Fibroblast of lung (primary cell): ENCODE results near the gene PPME1. TPM values are rescaled to one million over a fixed set of nuclear protein-coding genes. Genes with fewer than 3 reads are reported as not detected.

Experiments
- DNase-seq, 2 donors: peaks; one replicate each; pipeline versions ENCODE4 v3.0.0 to v3.0.0-alpha.2; 2010; ENCODE audit warnings: low read depth in 2 of 2
- H2AFZ ChIP-seq: 2 replicates; pipeline ENCODE4 v1.5.1; 2012; ENCODE audit warnings: low read length, control low read depth, inconsistent platforms
- H3K27ac ChIP-seq: 2 replicates; pipeline ENCODE4 v1.5.1; 2011; ENCODE audit warnings: low read length, control low read depth; ENCODE audit not compliant: insufficient read depth
- H3K27me3 ChIP-seq: 2 replicates; pipeline ENCODE4 v1.5.1; 2011; ENCODE audit warnings: mild to moderate bottlenecking, low read length; ENCODE audit not compliant: control insufficient read depth, insufficient read depth
- H3K36me3 ChIP-seq: 2 replicates; pipeline ENCODE4 v1.5.1; 2011; ENCODE audit warnings: low read length; ENCODE audit not compliant: control insufficient read depth, insufficient read depth
- H3K4me1 ChIP-seq: 2 replicates; pipeline ENCODE4 v1.5.1; 2011; ENCODE audit warnings: low read length; ENCODE audit not compliant: control insufficient read depth, insufficient read depth; ENCODE audit errors: extremely low read depth
- H3K4me2 ChIP-seq: 2 replicates; pipeline ENCODE4 v1.5.1; 2011; ENCODE audit warnings: low read length, control low read depth; ENCODE audit not compliant: insufficient read depth; ENCODE audit errors: extremely low read depth
- H3K4me3 ChIP-seq, 4 experiments: fragments of 200-600 bp in 1 of 4; sonication (generic) in 1 of 4; replicated peaks in 1 of 4; 2 replicates each; pipeline ENCODE4 v1.5.1; 2011 to 2016; ENCODE audit warnings: low read length in 4 of 4, low read depth in 3 of 4, mild to moderate bottlenecking in 3 of 4, control low read depth in 2 of 4, inconsistent platforms in 1 of 4, mixed read lengths in 1 of 4; ENCODE audit not compliant: insufficient read depth in 1 of 4; ENCODE audit errors: control extremely low read depth in 1 of 4
- H3K79me2 ChIP-seq: 2 replicates; pipeline ENCODE4 v1.5.1; 2012; ENCODE audit warnings: mild to moderate bottlenecking, low read length, inconsistent platforms; ENCODE audit not compliant: control insufficient read depth, insufficient read depth
- H3K9ac ChIP-seq: 2 replicates; pipeline ENCODE4 v1.5.1; 2011; ENCODE audit warnings: mild to moderate bottlenecking, low read length, control low read depth; ENCODE audit not compliant: insufficient read depth
- H3K9me3 ChIP-seq: 2 replicates; pipeline ENCODE4 v1.5.1; 2012; ENCODE audit warnings: low read depth, low read length; ENCODE audit not compliant: control insufficient read depth, insufficient read depth
- H4K20me1 ChIP-seq: 2 replicates; pipeline ENCODE4 v1.5.1; 2011; ENCODE audit warnings: low read length; ENCODE audit not compliant: control insufficient read depth, insufficient read depth; ENCODE audit errors: extremely low read depth
- CTCF ChIP-seq, 2 donors: IDR thresholded peaks in 1 of 2; conservative IDR thresholded peaks in 1 of 2; 1 replicate in 1 of 2; 2 replicates in 1 of 2; pipeline ENCODE4 v1.5.1; 2011 to 2012; ENCODE audit warnings: low read length in 2 of 2, control low read depth in 1 of 2, inconsistent platforms in 1 of 2, low read depth in 1 of 2, mild to moderate bottlenecking in 1 of 2
- EZH2 ChIP-seq: IDR thresholded peaks from 2 replicates; pipeline ENCODE4 v1.5.1; 2012; ENCODE audit warnings: low read length, control low read depth, mild to moderate bottlenecking; ENCODE audit errors: missing control alignments
- polyA plus RNA-seq, 2 donors: library from polyadenylated mRNA; depleted of rRNA in 1 of 2; stranded (reverse) in 1 of 2; unstranded in 1 of 2; fragments of >200 nt; gene quantifications; 2 replicates each; pipeline ENCODE4 v1.2.1, GENCODE V29; 2011 to 2012; ENCODE audit warnings: missing spikeins in 1 of 2
- total RNA-seq: library from RNA; depleted of rRNA; stranded (reverse); fragments of >200 nt; gene quantifications from 2 replicates; pipeline ENCODE4 v1.2.1, GENCODE V29; 2014

Gene PPME1
- total and polyA plus RNA-seq, 2 donors (not counting 1 experiment from before 2014, with no cell fraction given), result 35.3 to 38.8 TPM

- DNase-seq, result no peak
- H3K9me3 ChIP-seq, result no peaks in the 10 kb centered on the region
- TF ChIP-seq CTCF (conservative IDR thresholded peaks at IDR 0.05 in 1 of 2, IDR thresholded peaks at IDR 0.05 in 1 of 2; ENCODE audit: low read depth in 1 of 2, low read length in 2 of 2), result no peak
- no peak for TF ChIP-seq EZH2
- no peaks in the 10 kb centered on the region for H3K79me2 ChIP-seq
- H3K36me3 ChIP-seq, result no peaks in the 10 kb centered on the region
- H3K4me2 ChIP-seq, result no peak overlapping the region
- H3K9ac ChIP-seq, result no peak overlapping the region
- H3K27ac ChIP-seq, result no peak overlapping the region
- H4K20me1 ChIP-seq, result no peaks in the 10 kb centered on the region
- H3K4me1 ChIP-seq, result no peaks in the 10 kb centered on the region
- H2AFZ ChIP-seq, result no peak overlapping the region
- H3K27me3 ChIP-seq, result no peaks in the 10 kb centered on the region
- no peak overlapping the region for H3K4me3 ChIP-seq
Measured at GRCh38 chr11:74226907-74227306, 55.8 kb downstream of the PPME1 start.

GRCh38 chr11:74232311-74232950 lies 61.3 kb downstream of the PPME1 start:
- Histone ChIP-seq H3K9ac (no peak overlapping the region), H3K79me2 (no peaks in the 10 kb centered on the region), H3K9me3 (no peaks in the 10 kb centered on the region), H2AFZ (no peak overlapping the region), H3K4me3 (no peak overlapping the region), H3K4me1 (no peaks in the 10 kb centered on the region), H3K27ac (no peak overlapping the region), H4K20me1 (no peaks in the 10 kb centered on the region), H3K4me2 (no peak overlapping the region), H3K36me3 (no peaks in the 10 kb centered on the region), H3K27me3 (no peaks in the 10 kb centered on the region)
- TF ChIP-seq CTCF (conservative IDR thresholded peaks at IDR 0.05 in 1 of 2, IDR thresholded peaks at IDR 0.05 in 1 of 2; ENCODE audit: low read depth in 1 of 2, low read length in 2 of 2) (no peak), EZH2 (no peak)
- DNase-seq, result no peak

- H3K4me3 ChIP-seq, result no peak overlapping the region
- H3K9ac ChIP-seq, result no peak overlapping the region
- no peak overlapping the region for H3K27ac ChIP-seq
- no peaks in the 10 kb centered on the region for H3K36me3 ChIP-seq
- H3K4me2 ChIP-seq, result no peak overlapping the region
- no peak for TF ChIP-seq CTCF (conservative IDR thresholded peaks at IDR 0.05 in 1 of 2, IDR thresholded peaks at IDR 0.05 in 1 of 2; ENCODE audit: low read depth in 1 of 2, low read length in 2 of 2)
- no peak for TF ChIP-seq EZH2
- DNase-seq, result no peak
- H3K79me2 ChIP-seq, result no peaks in the 10 kb centered on the region
- H3K27me3 ChIP-seq, result no peaks in the 10 kb centered on the region
- no peaks in the 10 kb centered on the region for H4K20me1 ChIP-seq
- no peaks in the 10 kb centered on the region for H3K4me1 ChIP-seq
- no peak overlapping the region for H2AFZ ChIP-seq
- no peaks in the 10 kb centered on the region for H3K9me3 ChIP-seq
Measured at GRCh38 chr11:74233683-74234082, 62.6 kb downstream of the PPME1 start.
